Measurements from ENCODE around the gene SLC25A17.
"Not testable (repeated sequence)": the region's sequence is repeated elsewhere in the genome, so short reads cannot be mapped to it uniquely, and the experiment has no call there.

SLC25A17 gene

DNA sequence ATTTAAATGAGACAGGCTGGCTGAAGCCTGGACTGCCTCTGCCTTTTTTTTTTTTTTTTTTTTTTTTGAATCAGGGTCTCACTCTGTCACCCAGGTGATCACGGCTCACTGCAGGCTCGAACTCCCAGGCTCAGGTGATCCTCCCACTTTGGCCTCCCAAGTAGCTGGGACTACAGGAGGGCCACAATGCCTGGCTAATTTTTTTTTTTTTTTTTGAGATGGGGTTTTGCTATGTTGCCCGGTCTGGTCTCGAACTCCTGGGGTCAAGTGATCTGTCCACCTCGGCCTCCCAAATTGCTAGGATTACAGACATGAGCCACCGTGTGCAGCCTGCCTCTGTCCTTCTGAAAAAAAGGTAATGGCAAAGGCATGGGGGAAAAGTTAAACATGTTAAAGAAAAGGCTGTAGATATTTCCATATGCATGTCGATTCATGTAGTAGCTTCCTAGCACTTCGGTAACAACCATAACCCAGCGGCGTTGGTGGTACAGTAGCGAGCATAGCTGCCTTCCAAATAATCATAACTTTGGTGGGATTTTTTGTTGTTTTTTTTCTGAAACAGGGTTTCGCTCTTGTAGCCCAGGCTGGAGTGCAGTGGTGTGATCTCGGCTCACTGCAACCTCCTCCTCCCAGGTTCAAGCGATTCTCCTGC is 91.1 kb downstream of the SLC25A17 start:
- FAIRE-seq (no peak), DNase-seq (ENCODE audit: insufficient read length, low spot score) (no peak)
- TF ChIP-seq, protein P1, sequence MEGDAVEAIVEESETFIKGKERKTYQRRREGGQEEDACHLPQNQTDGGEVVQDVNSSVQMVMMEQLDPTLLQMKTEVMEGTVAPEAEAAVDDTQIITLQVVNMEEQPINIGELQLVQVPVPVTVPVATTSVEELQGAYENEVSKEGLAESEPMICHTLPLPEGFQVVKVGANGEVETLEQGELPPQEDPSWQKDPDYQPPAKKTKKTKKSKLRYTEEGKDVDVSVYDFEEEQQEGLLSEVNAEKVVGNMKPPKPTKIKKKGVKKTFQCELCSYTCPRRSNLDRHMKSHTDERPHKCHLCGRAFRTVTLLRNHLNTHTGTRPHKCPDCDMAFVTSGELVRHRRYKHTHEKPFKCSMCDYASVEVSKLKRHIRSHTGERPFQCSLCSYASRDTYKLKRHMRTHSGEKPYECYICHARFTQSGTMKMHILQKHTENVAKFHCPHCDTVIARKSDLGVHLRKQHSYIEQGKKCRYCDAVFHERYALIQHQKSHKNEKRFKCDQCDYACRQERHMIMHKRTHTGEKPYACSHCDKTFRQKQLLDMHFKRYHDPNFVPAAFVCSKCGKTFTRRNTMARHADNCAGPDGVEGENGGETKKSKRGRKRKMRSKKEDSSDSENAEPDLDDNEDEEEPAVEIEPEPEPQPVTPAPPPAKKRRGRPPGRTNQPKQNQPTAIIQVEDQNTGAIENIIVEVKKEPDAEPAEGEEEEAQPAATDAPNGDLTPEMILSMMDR (IDR thresholded peaks at IDR 0.05; ENCODE audit: insufficient read depth, missing control alignments) = no peak

DNA sequence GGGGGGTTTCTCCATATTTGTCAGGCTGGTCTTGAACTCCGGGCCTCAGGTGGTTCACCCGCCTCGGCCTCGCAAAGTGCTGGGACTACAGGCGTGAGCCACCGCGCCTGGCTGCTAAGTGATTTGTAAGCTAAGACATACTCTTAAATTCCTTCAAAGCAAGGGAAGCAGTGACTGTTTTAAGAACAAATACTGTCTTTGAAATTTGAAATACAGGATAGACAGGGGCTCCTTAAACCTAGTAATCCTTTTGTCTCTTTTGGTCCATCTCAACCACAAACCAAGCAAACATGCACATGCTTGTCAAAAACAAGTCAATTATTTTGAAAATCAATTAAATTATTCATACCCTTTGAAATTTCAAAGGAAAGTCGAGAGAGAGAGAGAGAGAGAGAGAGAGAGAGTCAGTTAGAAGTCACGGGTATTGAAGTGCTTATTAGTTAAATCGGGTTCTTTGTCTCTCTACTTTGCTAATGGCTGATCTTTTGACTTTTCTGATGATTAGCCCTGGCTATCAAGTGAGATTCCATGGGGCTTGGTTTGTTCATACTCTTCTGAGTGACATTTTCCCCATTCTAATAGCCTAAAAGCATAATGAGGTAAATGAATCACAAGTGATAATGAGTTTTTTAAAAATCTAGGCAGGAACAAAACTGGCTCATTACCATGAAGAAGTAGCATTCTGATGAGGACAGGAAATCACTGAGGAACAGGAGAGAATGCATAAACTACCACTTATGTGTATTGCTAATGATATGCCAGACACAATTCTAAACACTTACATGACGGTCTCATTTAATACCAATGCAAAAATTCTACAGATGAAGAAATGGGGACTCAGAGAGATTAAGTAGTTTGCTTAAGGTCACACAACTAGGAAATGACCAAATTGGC is 91.8 kb downstream of the SLC25A17 start:
- no peak for FAIRE-seq
- TF ChIP-seq, protein P1 (IDR thresholded peaks at IDR 0.05; ENCODE audit: insufficient read depth, missing control alignments) = no peak
- no peak for DNase-seq (ENCODE audit: insufficient read length, low spot score)

DNA sequence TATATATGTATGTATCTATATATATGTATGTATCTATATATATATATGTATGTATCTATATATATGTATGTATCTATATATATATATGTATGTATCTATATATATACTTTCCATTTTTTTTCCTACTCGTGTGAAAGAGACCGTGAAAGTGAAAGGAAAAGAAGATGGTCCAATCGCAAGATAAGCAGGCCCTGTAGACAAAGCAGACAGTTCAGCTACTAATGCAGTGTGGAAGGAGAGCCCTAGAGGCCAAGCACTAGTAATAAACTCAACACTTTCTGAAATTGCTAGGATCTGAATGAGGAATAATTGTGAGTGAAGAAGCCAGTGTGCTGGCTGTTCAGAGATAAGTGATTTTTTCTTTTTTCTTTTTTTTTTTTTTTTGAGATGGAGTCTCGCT is 92.6 kb downstream of the SLC25A17 start:
- FAIRE-seq (no peak), DNase-seq (ENCODE audit: insufficient read length, low spot score) (no peak)
- TF ChIP-seq, protein P1 (IDR thresholded peaks at IDR 0.05; ENCODE audit: insufficient read depth, missing control alignments) = no peak

DNA sequence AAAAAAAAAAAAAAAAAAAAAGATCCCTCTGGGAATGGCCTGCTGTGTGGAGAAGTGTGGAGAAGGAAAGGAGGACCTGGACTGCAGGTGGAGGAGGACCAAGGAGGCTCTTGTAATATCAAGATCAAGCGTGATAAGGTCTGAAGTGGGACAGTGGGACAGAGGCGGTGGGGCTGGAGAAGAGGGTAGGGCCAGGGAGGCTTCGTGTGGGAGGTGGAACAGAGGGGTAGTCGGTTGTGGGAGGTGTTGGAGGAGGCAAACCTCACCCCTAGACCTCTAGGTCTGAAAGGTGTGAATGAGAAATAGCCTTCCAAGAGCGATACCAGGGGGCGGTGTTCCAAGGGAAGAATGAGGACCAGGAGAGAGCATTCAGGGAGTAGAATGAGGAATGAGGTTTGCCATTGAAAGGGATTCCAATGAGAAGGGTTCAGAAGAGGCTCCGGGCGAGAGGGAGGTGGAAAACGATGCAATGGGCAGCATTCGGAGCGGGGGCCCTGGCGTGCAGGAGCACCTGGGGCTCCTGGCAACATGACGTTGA is 95.7 kb downstream of the SLC25A17 start:
- DNase-seq (ENCODE audit: insufficient read length, low spot score) = no peak
- TF ChIP-seq, protein P1 (IDR thresholded peaks at IDR 0.05; ENCODE audit: insufficient read depth, missing control alignments) = no peak
- FAIRE-seq = no peak

DNA sequence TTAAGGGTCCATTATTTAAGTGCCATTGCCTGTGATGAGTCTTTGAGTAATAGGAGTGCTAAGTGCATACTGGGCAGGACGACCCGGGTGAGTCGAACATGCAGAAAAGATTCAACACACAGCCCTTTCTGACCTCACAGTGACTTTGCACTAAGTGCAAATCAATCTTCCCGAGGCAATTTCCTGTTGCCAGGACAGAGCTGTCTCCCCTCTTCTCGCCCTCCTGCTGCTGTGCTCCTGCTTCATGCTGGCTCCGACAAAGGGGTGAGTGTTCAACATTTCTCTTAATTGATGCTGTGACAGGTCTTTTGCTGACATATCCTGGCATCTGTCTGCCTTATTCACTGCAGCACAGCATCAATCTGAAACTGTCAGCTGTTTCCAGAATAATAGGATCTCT is 97.9 kb downstream of the SLC25A17 start:
- TF ChIP-seq, protein P1 (IDR thresholded peaks at IDR 0.05; ENCODE audit: insufficient read depth, missing control alignments) = no peak
- no peak for DNase-seq (ENCODE audit: insufficient read length, low spot score)
- FAIRE-seq = no peak

DNA sequence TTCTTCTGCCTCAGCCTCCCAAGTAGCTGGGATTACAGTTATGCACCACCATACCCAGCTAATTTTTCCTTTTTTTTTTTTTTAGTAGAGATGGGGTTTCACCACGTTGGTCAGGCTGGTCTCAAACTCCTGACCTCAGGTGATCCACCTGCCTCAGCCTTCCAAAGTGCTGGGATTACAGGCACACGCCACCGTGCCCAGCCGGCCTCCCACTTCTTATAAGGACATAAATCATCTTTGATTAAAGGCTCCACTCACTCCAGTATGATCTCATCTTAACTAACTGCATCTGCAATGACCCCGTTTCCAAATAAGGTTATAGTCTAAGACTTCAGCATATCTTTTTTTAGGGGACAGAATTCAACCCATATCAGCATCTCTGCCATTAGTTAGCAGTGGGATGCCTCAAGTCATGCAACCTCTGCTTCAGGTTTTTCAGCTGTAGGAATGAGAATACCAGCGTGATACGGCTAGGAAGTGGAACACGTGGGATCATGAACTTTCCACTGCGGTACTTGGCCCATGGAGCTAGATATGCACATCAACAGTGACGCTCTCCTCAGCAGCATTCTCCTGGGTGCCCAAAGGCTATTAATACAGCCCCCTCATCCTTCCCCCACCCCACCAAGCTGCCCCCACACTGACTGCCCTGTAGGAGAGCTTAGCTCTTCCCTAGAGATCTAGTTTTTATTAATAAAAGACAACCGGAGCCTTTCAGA is 98.4 kb downstream of the SLC25A17 start:
- TF ChIP-seq, protein P1 (IDR thresholded peaks at IDR 0.05; ENCODE audit: insufficient read depth, missing control alignments) = no peak
- no peak for DNase-seq (ENCODE audit: insufficient read length, low spot score)
- no peak for FAIRE-seq

DNA sequence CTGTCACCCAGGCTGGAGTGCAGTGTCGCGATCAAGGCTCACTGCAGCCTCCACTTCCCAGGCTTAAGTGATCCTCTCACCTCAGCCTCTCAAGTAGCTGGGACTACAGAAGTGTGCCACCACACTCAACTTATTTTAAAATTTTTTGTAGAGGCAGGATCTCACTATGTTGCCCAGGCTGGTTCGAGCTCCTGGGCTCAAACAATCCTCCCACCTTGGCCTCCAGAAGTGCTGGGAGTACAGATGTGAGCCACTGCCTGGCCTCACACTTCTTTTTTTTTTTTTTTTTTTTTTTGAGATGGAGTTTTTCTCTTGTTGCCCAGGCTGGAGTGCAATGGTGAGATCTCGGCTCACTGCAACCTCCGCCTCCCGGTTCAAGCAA is 99.0 kb downstream of the SLC25A17 start:
- not testable (repeated sequence) for FAIRE-seq

More for the DNA sequence above, 99.0 kb downstream of the SLC25A17 start:
- DNase-seq (ENCODE audit: insufficient read length, low spot score) = not testable (repeated sequence)
